ENCODE data around the gene GPRC5D. TPM values are rescaled to one million over a fixed set of nuclear protein-coding genes. Genes with fewer than 3 reads are reported as not detected.

The GPRC5D gene
- total RNA-seq, 1 experiment from 2014 or later = not detected

DNA sequence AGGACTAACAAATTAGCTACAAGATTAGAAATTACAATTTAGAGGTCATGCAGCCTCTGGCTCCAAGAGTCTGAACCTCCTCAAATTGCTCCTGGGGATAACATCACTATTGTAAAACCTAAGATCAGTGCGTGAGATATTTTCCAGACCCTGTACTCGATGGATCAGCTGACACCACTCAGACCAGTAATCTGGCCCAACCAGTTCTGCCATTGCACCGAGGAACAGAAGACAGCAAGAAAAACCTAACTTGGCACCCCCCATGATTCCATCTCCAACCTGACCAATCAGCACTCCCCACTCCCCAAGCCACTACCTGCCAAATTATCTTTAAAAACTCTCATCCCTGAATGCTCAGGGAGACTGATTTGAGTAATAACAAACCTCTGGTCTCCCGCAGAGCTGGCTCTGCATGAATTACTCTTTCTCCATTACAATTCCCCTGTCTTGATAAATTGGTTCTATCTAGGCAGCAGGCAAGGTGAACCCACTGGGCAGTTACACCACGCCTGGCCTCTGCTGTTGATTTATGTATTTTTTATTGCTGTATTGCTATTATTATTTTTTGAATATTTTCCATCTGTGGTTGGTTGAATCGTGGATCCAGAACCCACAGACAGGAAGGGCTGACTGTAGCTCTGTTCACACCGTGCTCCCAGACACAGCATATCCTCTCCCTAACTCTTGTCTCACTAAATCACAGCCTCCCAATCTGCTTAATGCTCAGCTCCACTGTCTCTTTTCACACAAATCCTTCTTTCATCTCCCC is 38.9 kb upstream of the GPRC5D start:
- H3K4me2 ChIP-seq = peak overlapping the region; percentile 20; the same call in 1 of the 2 replicates
- H3K9me2 ChIP-seq (ENCODE audit: insufficient read depth) = no peaks in the 10 kb centered on the region
- H3K36me3 ChIP-seq (ENCODE audit: low read depth) = peaks cover 15% of the 10 kb centered on the region; the same call in 1 of the 2 replicates
- ChIA-PET POLR2A (ENCODE audit: unreplicated experiment) (interaction anchor here (0.6 kb wide), 2 partner anchors 266 to 1248 kb away, joined by 4 to 6 read pairs; no protein-coding TSS in a partner anchor), CTCF (interaction anchor here (0.5 to 0.7 kb wide), 3 partner anchors 97 to 1257 kb away, joined by 3 to 10 read pairs (median 4); no protein-coding TSS in a partner anchor)
- no peak overlapping the region for H2AFZ ChIP-seq
- peaks cover 18% of the 10 kb centered on the region; the same call in 1 of the 2 replicates for H3K79me2 ChIP-seq (ENCODE audit: low read depth)
- no TSS peak for BruUV-seq (replicated peaks)
- peaks cover 12% of the 10 kb centered on the region; the same call in 1 of the 2 replicates for H3F3A ChIP-seq (ENCODE audit: insufficient read depth, low read depth)
- no peaks in the 10 kb centered on the region for H4K20me1 ChIP-seq (ENCODE audit: insufficient read depth)
- peaks cover 24% of the 10 kb centered on the region for H3K4me1 ChIP-seq (replicated peaks; ENCODE audit: insufficient read depth)
- intact Hi-C loops (cut with micrococcal nuclease; ENCODE audit: unreplicated experiment) = loop anchor here (5.0 to 10.0 kb wide), 2 partner anchors 954 to 1176 kb away; no protein-coding TSS in a partner anchor
- H3K27me3 ChIP-seq (ENCODE audit: insufficient read depth, low read depth) = no peaks in the 10 kb centered on the region
- H3K9me3 ChIP-seq (ENCODE audit: insufficient read depth, low read depth) = no peaks in the 10 kb centered on the region
- H3K4me3 ChIP-seq = no peak overlapping the region
- DNase-seq = peak; percentile 45 to 74
- no peak for TF ChIP-seq EZH2 (IDR thresholded peaks at IDR 0.05; ENCODE audit: low read depth)
- TF ChIP-seq, protein P1, sequence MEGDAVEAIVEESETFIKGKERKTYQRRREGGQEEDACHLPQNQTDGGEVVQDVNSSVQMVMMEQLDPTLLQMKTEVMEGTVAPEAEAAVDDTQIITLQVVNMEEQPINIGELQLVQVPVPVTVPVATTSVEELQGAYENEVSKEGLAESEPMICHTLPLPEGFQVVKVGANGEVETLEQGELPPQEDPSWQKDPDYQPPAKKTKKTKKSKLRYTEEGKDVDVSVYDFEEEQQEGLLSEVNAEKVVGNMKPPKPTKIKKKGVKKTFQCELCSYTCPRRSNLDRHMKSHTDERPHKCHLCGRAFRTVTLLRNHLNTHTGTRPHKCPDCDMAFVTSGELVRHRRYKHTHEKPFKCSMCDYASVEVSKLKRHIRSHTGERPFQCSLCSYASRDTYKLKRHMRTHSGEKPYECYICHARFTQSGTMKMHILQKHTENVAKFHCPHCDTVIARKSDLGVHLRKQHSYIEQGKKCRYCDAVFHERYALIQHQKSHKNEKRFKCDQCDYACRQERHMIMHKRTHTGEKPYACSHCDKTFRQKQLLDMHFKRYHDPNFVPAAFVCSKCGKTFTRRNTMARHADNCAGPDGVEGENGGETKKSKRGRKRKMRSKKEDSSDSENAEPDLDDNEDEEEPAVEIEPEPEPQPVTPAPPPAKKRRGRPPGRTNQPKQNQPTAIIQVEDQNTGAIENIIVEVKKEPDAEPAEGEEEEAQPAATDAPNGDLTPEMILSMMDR (conservative IDR thresholded peaks at IDR 0.05) = no peak
- H3K27ac ChIP-seq = no peak overlapping the region

DNA sequence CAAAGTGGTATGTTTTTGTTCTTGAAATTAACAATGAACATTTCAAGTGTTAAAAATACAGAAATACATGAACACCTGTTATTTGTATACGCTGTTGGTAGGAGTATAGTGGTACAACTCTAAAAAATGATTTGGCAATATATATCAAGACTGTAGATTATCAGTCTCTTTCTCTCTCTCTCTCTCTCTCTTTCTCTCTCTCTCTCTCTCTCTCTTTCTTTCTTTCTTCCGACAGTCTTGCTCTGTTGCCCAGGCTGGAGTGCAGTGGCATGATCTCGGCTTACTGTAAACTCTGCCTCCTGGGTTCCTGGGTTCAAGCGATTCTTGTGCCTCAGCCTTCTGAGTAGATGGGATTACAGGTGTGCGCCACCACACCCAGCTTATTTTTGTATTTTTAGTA is 35.5 kb upstream of the GPRC5D start:
- no peak overlapping the region for H2AFZ ChIP-seq
- H3K36me3 ChIP-seq (ENCODE audit: low read depth) = peaks cover 16% of the 10 kb centered on the region; the same call in 1 of the 2 replicates
- TF ChIP-seq EZH2 (IDR thresholded peaks at IDR 0.05; ENCODE audit: low read depth) = no peak
- TF ChIP-seq, protein P1 (conservative IDR thresholded peaks at IDR 0.05) = no peak
- H3K4me2 ChIP-seq = no peak overlapping the region
- no peaks in the 10 kb centered on the region for H4K20me1 ChIP-seq (ENCODE audit: insufficient read depth)
- no peak for DNase-seq
- intact Hi-C loops (cut with micrococcal nuclease; ENCODE audit: unreplicated experiment) = loop anchor here (2.0 kb wide), 1 partner anchor 271 kb away; the partner anchor contains the start of gene CDKN1B
- H3K9me3 ChIP-seq (ENCODE audit: insufficient read depth, low read depth) = no peaks in the 10 kb centered on the region
- H3K4me1 ChIP-seq (replicated peaks; ENCODE audit: insufficient read depth) = peaks cover 20% of the 10 kb centered on the region
- peaks cover 24% of the 10 kb centered on the region; the same call in 1 of the 2 replicates for H3F3A ChIP-seq (ENCODE audit: insufficient read depth, low read depth)
- peaks cover 6% of the 10 kb centered on the region; the same call in 1 of the 2 replicates for H3K79me2 ChIP-seq (ENCODE audit: low read depth)
- BruUV-seq (replicated peaks) = no TSS peak
- H3K27ac ChIP-seq = no peak overlapping the region
- no peaks in the 10 kb centered on the region for H3K9me2 ChIP-seq (ENCODE audit: insufficient read depth)
- POLR2A ChIA-PET (ENCODE audit: unreplicated experiment) = interaction anchor here (0.6 kb wide), 1 partner anchor 72 kb away, joined by 3 read pairs; no protein-coding TSS in a partner anchor
- H3K27me3 ChIP-seq (ENCODE audit: insufficient read depth, low read depth) = no peaks in the 10 kb centered on the region
- CTCF ChIA-PET = interaction anchor here (0.6 kb wide), 1 partner anchor 649 kb away, joined by 11 read pairs; no protein-coding TSS in a partner anchor
- no peak overlapping the region for H3K4me3 ChIP-seq

DNA sequence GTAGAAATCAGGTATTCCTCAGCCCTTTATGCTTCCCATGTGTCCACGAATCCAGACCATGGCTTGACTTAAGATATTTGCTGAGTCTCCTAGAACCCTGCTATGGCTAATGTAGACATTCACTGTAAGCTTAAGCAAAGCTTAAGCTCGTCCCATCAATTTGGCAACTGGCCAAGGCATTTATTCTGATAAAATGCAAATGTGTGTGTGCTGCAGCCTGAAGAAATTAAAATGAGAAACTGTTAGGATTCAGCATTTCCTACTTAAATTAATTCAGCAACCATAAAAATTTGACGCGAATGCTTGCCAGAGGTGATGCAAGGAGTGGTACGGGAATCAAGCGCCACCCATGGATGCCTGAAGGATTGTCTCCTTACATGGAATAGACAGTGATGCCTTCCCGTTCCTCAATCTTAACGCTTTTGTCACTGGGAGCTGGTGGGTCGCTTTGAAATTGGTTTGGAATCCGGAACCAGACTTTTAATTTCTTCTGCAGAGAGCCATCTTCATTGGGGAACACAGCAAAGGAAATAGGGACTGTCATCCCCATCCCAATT is 34.9 kb upstream of the GPRC5D start:
- Histone ChIP-seq H3F3A (ENCODE audit: insufficient read depth, low read depth) (peaks cover 24% of the 10 kb centered on the region; the same call in 1 of the 2 replicates), H3K4me1 (replicated peaks; ENCODE audit: insufficient read depth) (peaks cover 16% of the 10 kb centered on the region), H3K27me3 (ENCODE audit: insufficient read depth, low read depth) (no peaks in the 10 kb centered on the region), H3K9me2 (ENCODE audit: insufficient read depth) (no peaks in the 10 kb centered on the region), H3K9me3 (ENCODE audit: insufficient read depth, low read depth) (no peaks in the 10 kb centered on the region), H3K4me2 (no peak overlapping the region), H2AFZ (no peak overlapping the region), H4K20me1 (ENCODE audit: insufficient read depth) (no peaks in the 10 kb centered on the region), H3K27ac (no peak overlapping the region), H3K79me2 (ENCODE audit: low read depth) (peaks cover 11% of the 10 kb centered on the region; the same call in 1 of the 2 replicates), H3K36me3 (ENCODE audit: low read depth) (peaks cover 22% of the 10 kb centered on the region; the same call in 1 of the 2 replicates), H3K4me3 (no peak overlapping the region)
- CTCF ChIA-PET = interaction anchor here (0.5 to 1.5 kb wide), 3 partner anchors 11 to 1023 kb away, joined by 3 to 14 read pairs (median 3); no protein-coding TSS in a partner anchor
- TF ChIP-seq, protein P1 (conservative IDR thresholded peaks at IDR 0.05) = no peak
- TF ChIP-seq EZH2 (IDR thresholded peaks at IDR 0.05; ENCODE audit: low read depth) = no peak
- POLR2A ChIA-PET (ENCODE audit: unreplicated experiment) = interaction anchor here (0.6 kb wide), 1 partner anchor 72 kb away, joined by 3 read pairs; no protein-coding TSS in a partner anchor
- intact Hi-C loops (cut with micrococcal nuclease; ENCODE audit: unreplicated experiment) = loop anchor here (2.0 kb wide), 1 partner anchor 270 kb away; the partner anchor contains the start of gene CDKN1B
- no peak for DNase-seq
- no TSS peak for BruUV-seq (replicated peaks)
